Measurements from ENCODE around the gene SYTL1. TPM values are rescaled to one million over a fixed set of nuclear protein-coding genes. Genes with fewer than 3 reads are reported as not detected.

Gene SYTL1
- total and polyA plus RNA-seq, 9 of the 15 experiments (the other 6 are each of a cell fraction or from before 2014, with no cell fraction given), result 0.04 to 9.3 (median 1.7) TPM

DNA sequence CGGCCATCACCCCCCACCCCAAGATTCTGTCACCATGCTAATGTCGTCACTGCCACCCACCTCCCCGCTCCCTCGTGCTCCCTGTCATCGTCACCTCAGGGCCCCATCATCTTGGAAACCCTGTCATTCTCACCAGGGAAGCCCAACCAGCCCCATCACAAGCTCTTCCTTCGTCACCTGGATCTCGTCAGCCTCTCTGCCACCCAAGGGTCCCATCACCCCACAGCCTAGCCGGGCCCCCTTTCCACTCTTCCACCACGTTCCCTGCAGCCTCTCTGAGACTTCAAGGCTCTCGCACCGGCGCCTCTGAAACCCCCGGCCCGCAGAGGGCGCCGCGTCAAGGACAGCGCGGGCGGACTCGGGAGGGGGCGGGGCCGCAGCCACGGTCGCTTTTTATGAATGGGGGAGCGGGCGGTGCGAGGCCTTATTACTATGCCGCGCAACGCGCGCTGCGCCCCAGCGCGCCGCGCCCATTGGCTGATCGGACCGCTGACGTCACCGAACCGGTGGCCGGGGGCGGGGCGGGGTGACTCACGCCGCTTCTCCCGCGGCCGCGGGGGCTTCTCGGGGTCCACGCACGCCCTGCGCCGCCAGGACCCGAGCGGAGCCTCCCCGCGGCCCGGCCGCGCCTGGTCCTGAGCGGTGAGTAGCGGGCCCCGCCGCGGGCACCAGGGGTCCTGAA lies 50.4 kb downstream of the SYTL1 start, which contains the start of gene GPR3 (continued):
- TF ChIP-seq TCF15 (CRISPR knock-in tag; IDR thresholded peaks at IDR 0.05) (no peak), ZNF77 (CRISPR knock-in tag; IDR thresholded peaks at IDR 0.05) (no peak), ZNF717 (CRISPR knock-in tag; IDR thresholded peaks at IDR 0.05) (no peak), ATF7 (IDR thresholded peaks at IDR 0.05) (peak; percentile 99), ELF1 (tag; IDR thresholded peaks at IDR 0.05) (no peak), SIN3A (IDR thresholded peaks at IDR 0.05; ENCODE audit: borderline replicate concordance in 2 of 2, control insufficient read depth in 1 of 2, low read depth in 2 of 2, low read length in 2 of 2) (peak in 1 of 2 experiments; percentile 49; a peak in 1 of 4 replicates), ZNF778 (CRISPR knock-in tag; IDR thresholded peaks at IDR 0.05) (no peak), ZNF583 (CRISPR knock-in tag; IDR thresholded peaks at IDR 0.05) (no peak; the same call in 1 of the 2 replicates), PTBP1 (IDR thresholded peaks at IDR 0.05; ENCODE audit: low read depth, low read length) (no peak), MEF2D (tag; conservative IDR thresholded peaks at IDR 0.05; ENCODE audit: low read depth) (no peak), E2F3 (CRISPR knock-in tag; IDR thresholded peaks at IDR 0.05) (0 out of 2 replicates have a peak, but pooled peaks have one; percentile 16), GTF2F1 (IDR thresholded peaks at IDR 0.05; ENCODE audit: low read depth, low read length) (no peak), PML (IDR thresholded peaks at IDR 0.05; ENCODE audit: low read length) (no peak), ZMIZ1 (IDR thresholded peaks at IDR 0.05; ENCODE audit: low read depth in 2 of 2, low read length in 2 of 2) (peak in 1 of 2 experiments; percentile 48; a peak in 1 of 4 replicates), KLF6 (CRISPR knock-in tag; IDR thresholded peaks at IDR 0.05; ENCODE audit: borderline replicate concordance) (no peak), TAF7 (tag; IDR thresholded peaks at IDR 0.05) (no peak), JUNB (CRISPR knock-in tag; conservative IDR thresholded peaks at IDR 0.05) (peak; percentile 93)
- TF ChIP-seq, protein P1, sequence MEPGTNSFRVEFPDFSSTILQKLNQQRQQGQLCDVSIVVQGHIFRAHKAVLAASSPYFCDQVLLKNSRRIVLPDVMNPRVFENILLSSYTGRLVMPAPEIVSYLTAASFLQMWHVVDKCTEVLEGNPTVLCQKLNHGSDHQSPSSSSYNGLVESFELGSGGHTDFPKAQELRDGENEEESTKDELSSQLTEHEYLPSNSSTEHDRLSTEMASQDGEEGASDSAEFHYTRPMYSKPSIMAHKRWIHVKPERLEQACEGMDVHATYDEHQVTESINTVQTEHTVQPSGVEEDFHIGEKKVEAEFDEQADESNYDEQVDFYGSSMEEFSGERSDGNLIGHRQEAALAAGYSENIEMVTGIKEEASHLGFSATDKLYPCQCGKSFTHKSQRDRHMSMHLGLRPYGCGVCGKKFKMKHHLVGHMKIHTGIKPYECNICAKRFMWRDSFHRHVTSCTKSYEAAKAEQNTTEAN (CRISPR knock-in tag; IDR thresholded peaks at IDR 0.05), result no peak
- TF ChIP-seq, protein P2, sequence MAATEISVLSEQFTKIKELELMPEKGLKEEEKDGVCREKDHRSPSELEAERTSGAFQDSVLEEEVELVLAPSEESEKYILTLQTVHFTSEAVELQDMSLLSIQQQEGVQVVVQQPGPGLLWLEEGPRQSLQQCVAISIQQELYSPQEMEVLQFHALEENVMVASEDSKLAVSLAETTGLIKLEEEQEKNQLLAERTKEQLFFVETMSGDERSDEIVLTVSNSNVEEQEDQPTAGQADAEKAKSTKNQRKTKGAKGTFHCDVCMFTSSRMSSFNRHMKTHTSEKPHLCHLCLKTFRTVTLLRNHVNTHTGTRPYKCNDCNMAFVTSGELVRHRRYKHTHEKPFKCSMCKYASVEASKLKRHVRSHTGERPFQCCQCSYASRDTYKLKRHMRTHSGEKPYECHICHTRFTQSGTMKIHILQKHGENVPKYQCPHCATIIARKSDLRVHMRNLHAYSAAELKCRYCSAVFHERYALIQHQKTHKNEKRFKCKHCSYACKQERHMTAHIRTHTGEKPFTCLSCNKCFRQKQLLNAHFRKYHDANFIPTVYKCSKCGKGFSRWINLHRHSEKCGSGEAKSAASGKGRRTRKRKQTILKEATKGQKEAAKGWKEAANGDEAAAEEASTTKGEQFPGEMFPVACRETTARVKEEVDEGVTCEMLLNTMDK (IDR thresholded peaks at IDR 0.05; ENCODE audit: borderline replicate concordance, insufficient read depth, low read depth, low read length, poor library complexity, severe bottlenecking), result peak; percentile 98
- TF ChIP-seq, protein P3, sequence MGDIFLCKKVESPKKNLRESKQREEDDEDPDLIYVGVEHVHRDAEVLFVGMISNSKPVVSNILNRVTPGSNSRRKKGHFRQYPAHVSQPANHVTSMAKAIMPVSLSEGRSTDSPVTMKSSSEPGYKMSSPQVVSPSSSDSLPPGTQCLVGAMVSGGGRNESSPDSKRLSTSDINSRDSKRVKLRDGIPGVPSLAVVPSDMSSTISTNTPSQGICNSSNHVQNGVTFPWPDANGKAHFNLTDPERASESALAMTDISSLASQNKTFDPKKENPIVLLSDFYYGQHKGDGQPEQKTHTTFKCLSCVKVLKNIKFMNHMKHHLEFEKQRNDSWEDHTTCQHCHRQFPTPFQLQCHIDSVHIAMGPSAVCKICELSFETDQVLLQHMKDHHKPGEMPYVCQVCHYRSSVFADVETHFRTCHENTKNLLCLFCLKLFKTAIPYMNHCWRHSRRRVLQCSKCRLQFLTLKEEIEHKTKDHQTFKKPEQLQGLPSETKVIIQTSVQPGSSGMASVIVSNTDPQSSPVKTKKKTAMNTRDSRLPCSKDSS (IDR thresholded peaks at IDR 0.05; ENCODE audit: low read depth, partially characterized antibody), result no peak

Data from K562 (cell line).